ENCODE measurements around the gene PGM3.
"Not testable (repeated sequence)": the region's sequence is repeated elsewhere in the genome, so short reads cannot be mapped to it uniquely, and the experiment has no call there.

Gene PGM3, protein sequence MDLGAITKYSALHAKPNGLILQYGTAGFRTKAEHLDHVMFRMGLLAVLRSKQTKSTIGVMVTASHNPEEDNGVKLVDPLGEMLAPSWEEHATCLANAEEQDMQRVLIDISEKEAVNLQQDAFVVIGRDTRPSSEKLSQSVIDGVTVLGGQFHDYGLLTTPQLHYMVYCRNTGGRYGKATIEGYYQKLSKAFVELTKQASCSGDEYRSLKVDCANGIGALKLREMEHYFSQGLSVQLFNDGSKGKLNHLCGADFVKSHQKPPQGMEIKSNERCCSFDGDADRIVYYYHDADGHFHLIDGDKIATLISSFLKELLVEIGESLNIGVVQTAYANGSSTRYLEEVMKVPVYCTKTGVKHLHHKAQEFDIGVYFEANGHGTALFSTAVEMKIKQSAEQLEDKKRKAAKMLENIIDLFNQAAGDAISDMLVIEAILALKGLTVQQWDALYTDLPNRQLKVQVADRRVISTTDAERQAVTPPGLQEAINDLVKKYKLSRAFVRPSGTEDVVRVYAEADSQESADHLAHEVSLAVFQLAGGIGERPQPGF

DNA sequence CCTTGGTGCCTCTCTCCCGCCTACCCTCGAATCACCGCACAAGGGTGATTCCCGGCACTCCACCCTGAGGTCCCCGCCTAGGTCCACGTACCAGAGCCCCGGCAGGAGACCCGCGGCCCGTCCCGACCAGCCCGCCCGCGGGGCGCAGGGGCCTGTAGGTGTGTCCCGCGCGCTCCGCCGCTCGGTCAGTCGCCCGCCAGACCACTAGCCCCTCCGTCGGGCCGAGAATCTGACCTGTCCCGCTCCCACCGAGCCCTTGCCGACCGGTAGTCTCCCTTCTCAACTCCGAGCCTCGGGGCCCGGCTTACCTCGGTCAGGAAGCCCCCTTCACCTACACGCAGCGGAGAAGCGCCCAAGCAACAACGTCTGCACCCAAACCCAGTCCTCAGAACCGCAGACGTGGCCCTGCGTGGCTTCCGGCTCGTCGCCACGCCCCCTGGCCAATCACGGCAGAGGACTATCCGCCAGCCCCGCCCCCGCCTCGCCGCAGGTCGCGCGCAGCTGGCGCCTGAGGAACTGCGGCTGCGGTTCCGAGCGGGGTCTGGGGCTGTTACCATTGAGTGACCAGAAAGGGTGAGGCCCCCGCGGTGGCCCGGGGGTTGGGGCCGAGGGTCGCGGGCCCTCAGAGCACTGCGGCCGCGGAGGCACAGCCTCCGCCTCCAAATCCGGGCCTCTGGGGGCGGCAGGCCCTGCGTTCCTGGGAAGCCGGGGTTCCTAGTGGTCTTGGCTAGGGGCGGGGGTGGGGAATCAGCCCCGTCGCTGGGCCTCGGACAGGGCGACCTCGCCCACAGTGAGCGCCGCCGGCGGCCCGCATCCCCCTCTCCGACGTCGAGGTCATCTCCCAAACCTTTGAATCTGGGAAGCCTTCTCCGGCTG lies at the start of gene PGM3, which contains the start of gene RWDD2A:
Gene PGM3, minus strand, starts transcription at position 395 of the 876 bp plus-strand sequence. CDS start 2,253 bp downstream, outside the sequence.
Gene RWDD2A, plus strand, starts transcription at position 487 of the 876 bp plus-strand sequence. CDS start 1,095 bp downstream, outside the sequence.
- peak; percentile 96 for DNase-seq

- DNase-seq, result no peak
Observed at GRCh38 chr6:83231146-83231545, 38.1 kb upstream of the PGM3 start.

DNA sequence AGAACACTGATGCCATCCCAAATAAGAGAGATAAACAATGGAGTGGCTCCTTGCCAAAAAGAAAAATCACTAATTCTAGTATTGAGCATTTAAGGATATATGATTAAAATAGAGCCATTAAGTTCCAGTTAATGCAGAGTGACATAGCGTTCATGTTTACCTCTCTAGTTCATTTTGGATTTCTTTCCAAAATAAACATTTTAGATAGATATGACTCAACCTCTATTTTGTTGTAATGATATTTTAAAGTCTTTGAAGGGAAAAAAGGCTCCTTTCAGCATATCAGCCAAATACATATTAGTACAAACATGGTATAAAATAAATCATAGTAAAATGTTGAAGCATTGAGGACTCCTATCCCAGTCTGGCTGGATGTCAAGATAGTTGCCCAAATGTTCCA lies 33.5 kb upstream of the PGM3 start:
- DNase-seq, result no peak

DNA sequence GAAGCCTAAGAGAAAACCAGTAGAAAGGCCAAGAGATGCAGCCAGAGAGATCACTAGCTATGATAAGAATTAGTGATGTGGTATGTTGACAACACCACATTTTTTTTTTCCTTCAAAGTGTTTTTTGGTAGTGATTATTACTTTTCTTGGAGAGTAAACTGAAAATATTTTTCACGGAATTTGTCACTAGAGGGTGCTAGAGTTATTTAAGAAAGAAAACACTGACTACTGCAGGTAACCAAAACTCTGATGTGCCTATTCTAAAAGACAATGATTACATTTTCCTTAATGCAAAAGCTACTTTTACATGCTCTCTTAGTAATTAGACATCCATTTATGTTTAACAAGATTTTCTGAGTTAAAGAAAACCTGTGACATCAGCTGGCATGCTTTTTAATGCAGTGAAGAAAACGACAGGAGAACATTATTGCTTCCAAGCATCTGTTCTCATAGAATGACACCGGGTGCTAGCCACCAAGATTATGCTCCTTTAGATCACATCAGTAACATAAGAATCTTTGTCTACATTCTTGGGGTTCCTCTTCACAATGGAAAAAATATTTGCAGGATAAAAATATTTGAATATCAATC lies 28.9 kb upstream of the PGM3 start:
- DNase-seq, result peak; percentile 32

GRCh38 chr6:83221276-83221675 lies 28.2 kb upstream of the PGM3 start:
- no peak for DNase-seq

- DNase-seq, result no peak
Observed at GRCh38 chr6:83220121-83220520, 27.1 kb upstream of the PGM3 start.

DNA sequence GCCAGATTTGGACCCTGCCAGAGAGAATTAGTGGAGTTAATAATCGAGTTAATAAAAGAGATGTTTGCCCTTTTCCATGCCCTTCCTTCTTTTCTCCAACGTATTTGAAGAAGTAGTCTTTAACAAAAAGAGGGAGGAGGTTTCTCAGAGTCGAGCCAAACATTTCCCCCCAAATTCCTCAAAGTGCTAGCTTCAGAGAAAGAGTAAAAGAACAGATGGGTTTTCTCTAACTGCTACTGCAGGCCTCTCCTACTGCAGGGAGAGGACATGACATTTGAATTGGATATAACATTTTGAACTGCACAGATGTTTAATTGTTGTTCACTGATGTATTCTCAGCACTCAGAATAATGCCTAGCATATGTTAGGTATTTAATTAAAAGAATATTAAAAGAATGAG lies 25.6 kb upstream of the PGM3 start:
- DNase-seq, result no peak

DNA sequence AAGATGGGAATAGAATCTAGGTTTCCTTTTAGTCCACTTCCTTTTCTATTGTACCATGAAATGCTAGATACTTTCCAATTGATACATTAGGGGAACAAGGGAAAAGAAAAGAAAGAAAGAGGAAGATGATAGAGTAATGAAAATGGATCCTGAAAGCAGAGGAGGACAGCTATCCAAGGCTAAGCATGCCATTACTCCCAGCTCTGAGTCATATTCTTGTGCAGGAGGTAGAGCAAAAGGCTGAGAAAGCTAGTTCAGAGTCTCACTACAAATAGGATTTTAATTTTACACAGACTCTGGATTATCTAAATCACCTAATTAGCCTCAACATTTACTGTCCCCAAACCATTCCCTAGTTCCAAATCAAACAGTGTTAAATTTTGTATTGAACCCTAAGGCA lies 23.7 kb upstream of the PGM3 start:
- DNase-seq, result no peak

DNA sequence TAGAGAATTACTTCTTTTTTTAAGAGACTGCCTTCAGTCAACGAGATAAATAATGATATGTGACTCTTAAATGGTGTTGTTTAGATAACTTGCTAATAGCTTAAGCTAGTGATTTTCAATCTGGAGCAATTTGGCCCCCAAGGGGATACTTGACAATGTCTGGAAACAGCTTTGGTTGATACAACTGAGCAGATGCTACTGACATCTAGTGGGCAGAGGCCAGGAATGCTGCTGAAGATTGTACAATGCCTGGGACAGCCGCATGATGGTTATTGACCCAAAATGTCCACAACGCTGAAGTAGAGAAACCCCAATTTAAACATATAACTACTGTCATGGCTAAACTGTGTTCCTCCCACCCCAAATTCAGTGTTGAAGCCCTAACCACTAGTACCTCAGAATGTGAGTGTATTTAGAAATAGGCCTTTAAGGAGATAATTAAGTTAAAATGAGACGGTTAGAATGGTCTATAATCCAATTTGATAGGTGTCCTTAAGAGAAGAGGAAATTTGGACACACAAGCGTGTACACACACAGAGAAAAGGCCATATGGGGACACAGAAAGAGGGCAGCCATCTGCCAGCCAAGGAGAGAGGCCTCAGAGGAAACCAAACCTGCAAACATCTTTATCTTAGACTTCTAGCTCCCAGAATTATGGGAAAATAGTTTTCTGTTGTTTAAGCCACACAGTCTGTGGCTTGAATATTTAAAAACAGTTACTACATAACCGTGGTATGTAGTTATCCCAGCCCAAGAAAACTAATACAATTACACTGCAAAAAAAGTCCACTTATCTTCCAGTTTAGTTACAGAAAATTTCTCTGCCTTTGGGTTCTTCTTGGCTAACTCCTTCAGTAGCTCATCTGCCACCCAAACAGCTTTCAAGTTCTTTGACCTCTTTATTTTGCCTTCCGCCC lies 22.3 kb upstream of the PGM3 start:
- peak; percentile 64 for DNase-seq

- DNase-seq, result no peak
Observed at GRCh38 chr6:83202031-83202430, 9.0 kb upstream of the PGM3 start.

DNA sequence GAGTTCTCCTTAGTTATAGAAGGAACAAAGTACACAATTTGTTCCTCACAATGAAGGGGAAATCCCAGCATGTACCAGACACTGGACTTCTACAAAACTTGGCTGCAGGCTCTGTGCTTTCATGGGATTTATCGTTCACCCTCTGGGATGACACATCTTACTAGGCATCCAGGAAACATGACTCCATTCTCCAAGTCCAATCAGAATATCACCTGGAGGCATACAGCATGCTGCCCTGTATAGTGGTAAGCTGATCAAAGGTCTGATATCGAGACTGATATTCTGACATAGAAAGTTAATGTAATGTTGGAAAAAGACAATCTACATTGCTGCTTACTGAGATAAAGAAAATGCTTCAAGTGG lies 6.8 kb upstream of the PGM3 start:
- no peak for DNase-seq

GRCh38 chr6:83199173-83199862 lies 6.3 kb upstream of the PGM3 start:
- no peak for DNase-seq

GRCh38 chr6:83198486-83199172 lies 5.6 kb upstream of the PGM3 start:
- no peak for DNase-seq

DNA sequence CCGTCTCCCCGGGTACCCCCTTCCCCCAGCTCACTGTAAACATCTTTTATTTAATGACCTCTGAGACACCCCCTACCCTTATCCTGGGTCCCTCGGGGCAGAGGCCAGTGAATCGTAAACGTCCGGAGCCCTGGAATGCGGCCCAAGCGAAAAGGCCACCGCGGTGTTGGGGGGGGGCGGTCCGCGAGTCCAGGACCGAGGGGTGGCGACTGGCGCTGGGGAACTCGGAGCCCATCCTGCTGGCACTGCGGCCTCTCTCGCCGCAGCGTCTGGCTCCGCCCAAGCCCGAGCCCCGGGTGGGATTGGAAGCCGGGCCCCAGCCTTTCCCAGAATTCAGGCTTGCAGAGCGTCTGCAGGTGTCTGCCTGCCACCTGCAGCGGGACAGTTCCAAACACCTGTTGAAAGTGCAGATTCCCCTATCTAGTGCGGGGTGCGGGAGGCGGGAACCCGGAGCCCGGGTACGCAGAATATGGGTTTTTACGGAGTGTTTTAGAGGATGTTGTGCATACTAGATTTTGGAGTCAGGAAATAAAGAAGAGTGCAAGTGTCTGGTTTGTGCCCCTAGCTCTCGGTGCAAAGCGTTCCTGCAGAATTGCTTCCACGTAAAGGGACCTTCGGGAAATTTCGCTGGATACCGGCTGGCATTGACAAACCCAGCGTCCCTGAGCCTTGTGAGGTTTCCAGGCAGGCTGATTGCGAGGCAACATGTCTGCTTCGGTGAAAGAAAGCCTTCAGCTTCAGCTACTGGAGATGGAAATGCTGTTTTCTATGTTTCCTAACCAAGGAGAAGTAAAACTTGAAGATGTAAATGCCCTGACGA lies 892 bp upstream of the PGM3 start:
- DNase-seq, result peak; percentile 79

GRCh38 chr6:83192456-83192855 lies 609 bp downstream of the PGM3 start:
- DNase-seq, result no peak

DNA sequence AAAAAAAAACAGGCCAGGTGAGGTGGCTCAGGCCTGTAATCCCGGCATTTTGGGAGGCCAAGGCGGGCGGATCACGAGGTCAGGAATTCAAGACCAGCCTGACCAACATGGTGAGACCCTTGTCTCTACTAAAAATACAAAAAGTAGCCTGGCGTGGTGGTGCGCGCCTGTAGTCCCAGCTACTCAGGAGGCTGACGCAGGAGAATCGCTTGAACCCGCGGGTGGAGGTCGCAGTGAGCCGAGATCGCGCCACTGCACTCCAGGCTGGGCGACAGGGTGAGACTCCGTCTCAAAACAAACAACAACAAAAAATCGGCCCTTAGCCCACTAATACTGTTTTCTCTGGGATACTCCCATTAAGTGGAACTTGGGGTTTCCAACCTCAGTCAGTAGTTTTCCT lies 1.1 kb downstream of the PGM3 start:
- not testable (repeated sequence) for DNase-seq

DNA sequence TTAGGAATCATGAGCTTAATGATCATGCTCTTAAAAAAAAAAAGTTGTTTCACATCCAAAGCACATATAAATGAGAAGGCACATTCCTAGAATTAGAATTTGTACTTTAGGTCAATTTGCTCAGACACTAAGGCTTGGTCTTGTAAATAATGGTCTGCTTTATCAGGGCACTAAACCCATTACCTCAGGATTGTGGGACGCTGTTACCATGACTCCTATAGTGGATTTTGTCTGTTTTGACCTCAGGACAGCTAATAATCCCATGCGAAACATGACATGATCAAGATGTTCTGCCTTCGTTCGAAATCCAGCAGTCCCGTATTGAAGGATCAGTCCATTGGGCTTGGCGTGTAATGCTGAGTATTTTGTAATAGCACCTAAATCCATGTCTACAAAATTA lies 2.4 kb downstream of the PGM3 start:
- DNase-seq, result no peak

DNA sequence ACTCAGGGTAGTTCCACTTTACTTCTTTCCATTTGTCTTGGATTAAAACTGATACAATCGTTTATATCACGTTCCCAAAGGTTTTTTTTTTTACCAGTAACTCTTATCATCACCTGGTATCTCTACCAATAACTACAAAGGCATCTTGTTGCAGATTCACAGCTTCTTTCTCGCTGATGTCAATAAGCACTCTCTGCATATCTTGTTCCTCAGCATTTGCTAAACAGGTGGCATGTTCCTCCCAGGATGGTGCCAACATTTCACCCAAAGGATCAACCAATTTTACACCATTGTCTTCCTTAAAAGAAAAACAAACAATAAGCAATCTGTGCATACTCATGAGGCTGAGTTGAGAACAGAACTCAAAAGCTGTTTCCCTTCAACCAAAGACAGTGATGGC lies 4.6 kb downstream of the PGM3 start:
- DNase-seq, result no peak

DNA sequence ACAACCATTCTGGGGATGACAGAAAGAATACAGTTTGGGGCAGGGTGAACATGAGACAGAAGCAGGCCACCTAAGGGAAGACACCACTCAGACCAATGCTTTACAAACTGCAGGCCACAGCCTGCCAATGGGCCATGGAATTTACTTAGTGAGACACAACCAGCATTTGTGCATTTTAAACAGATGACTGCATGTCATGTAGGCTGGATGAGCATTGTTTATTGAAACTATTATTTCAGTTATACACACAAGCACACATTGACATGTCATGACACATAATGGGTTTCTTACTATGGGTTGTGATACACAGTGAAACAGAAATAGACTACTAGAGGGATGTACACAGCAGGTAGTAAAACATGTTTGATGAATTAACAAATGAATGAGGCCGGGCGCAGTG lies 8.0 kb downstream of the PGM3 start:
- no peak for DNase-seq

Data from retina (tissue), 1 donor.